OCI-LY3 (cell line): ENCODE results near the gene PHLDA2.

Experiments used
- CTCF ChIP-seq: fragments of 200-600, 300-600 bp; sonication (generic); IDR thresholded peaks from 2 replicates; pipeline ENCODE4 v1.5.1; 2014; ENCODE audit warnings: antibody characterized with exemption, low read length, low read depth
- EZH2phosphoT487 ChIP-seq: fragments of 200-600 bp; shearing (Covaris generic); IDR thresholded peaks from 2 replicates; pipeline ENCODE4 v1.6.1; 2018; ENCODE audit warnings: antibody characterized with exemption, mixed run types, low read depth

- TF ChIP-seq CTCF (no peak), EZH2phosphoT487 (no peak)
Measured at GRCh38 chr11:2977113-2977512, 47.9 kb upstream of the PHLDA2 start.
